ENCODE data around the gene ABCC2. TPM values are rescaled to one million over a fixed set of nuclear protein-coding genes. Genes with fewer than 3 reads are reported as not detected.

The ABCC2 gene
- total and polyA plus RNA-seq, 2 of the 4 experiments (the other 2 are of a cell fraction): 0.21 to 0.36 TPM

GRCh38 chr10:99779335-99779734 lies 3.1 kb upstream of the ABCC2 start:
- BruUV-seq (replicated peaks): TSS peak; percentile 58
- POLR2A ChIA-PET (ENCODE audit: unreplicated experiment): interaction anchor here (0.6 kb wide), 1 partner anchor 10 kb away, joined by 9 read pairs; no protein-coding TSS in a partner anchor
- H2AK5ac ChIP-seq (ENCODE audit: low read depth, low read length): peak overlapping the region; percentile 75

More at GRCh38 chr10:99779335-99779734, 3.1 kb upstream of the ABCC2 start:
- peak overlapping the region; percentile 99 for H3K4ac ChIP-seq (ENCODE audit: low read depth, low read length)
- DNase-seq (peak; percentile 83), ATAC-seq (ENCODE audit: low read depth) (peak; percentile 78)
- CTCF ChIA-PET: no interaction called here
- peak overlapping the region; percentile 46 for H2AK9ac ChIP-seq (replicated peaks; ENCODE audit: low read depth, low read length, poor library complexity)
- intact Hi-C loops (cut with micrococcal nuclease) (no loop called here), dilution Hi-C loops (cut with HindIII; ENCODE audit: low sequenced_read_pairs, unreplicated experiment) (no loop called here), in situ Hi-C loops (cut with MboI; ENCODE audit: low sequenced_read_pairs) (no loop called here)
- H3K56ac ChIP-seq (ENCODE audit: extremely low read depth, insufficient read depth, low read length): peak overlapping the region; percentile 97
- peak overlapping the region; percentile 97 for H3K9ac ChIP-seq (ENCODE audit: low read depth, low read length)
- H4K20me1 ChIP-seq (ENCODE audit: insufficient read depth, low read length): no peaks in the 10 kb centered on the region
- WGBS, 2 experiments (ENCODE audit: extremely low coverage in 2 of 2, insufficient read length in 1 of 2): 0% methylated on average over 1 of the region's 4 CpGs; no CpG with 5 or more reads in 1 of the 2 experiments
- H4K91ac ChIP-seq (ENCODE audit: insufficient read depth, low read depth, low read length): peak overlapping the region; percentile 99
- peak overlapping the region; percentile 99 for H2BK5ac ChIP-seq (ENCODE audit: low read depth, low read length, poor library complexity, severe bottlenecking)
- H3K9me1 ChIP-seq (ENCODE audit: insufficient read depth, low read length): peaks cover under 1% of the 10 kb centered on the region; the same call in 1 of the 2 replicates
- peak overlapping the region; percentile 99 for H2BK120ac ChIP-seq (ENCODE audit: low read depth, low read length)
- H2BK20ac ChIP-seq (ENCODE audit: low read depth, low read length): peak overlapping the region; percentile 98
- peak overlapping the region; percentile 96 for H3K14ac ChIP-seq (replicated peaks; ENCODE audit: low read depth, low read length)
- H3K4me1 ChIP-seq (ENCODE audit: control insufficient read depth, insufficient read depth, low read length): peaks cover 15% of the 10 kb centered on the region
- peak overlapping the region; percentile 100 for H4K5ac ChIP-seq (ENCODE audit: low read depth, low read length)
- H3K4me2 ChIP-seq (ENCODE audit: low read depth, low read length): peak overlapping the region; percentile 96
- no peak for TF ChIP-seq CTCF (conservative IDR thresholded peaks at IDR 0.05; ENCODE audit: low read depth, low read length)
- no peak for TF ChIP-seq SMC3 (IDR thresholded peaks at IDR 0.05; ENCODE audit: low read depth, low read length)
- TF ChIP-seq POLR2A (IDR thresholded peaks at IDR 0.05; ENCODE audit: low read depth, low read length): 0 out of 2 replicates have a peak, but pooled peaks have one; percentile 19
- no peak for TF ChIP-seq BHLHE40 (IDR thresholded peaks at IDR 0.05; ENCODE audit: low read depth, low read length)
- no peaks in the 10 kb centered on the region for H3K27me3 ChIP-seq (ENCODE audit: control insufficient read depth, insufficient read depth, low read length)
- peak overlapping the region; percentile 59 for H2AFZ ChIP-seq (replicated peaks; ENCODE audit: low read length, poor library complexity)
- peak overlapping the region; percentile 100 for H3K27ac ChIP-seq (ENCODE audit: insufficient read depth, low read length)
- H4K8ac ChIP-seq (ENCODE audit: low read depth in 2 of 2, low read length in 2 of 2): peak overlapping the region; percentile 94 to 99
- peak overlapping the region; percentile 31; the same call in 1 of the 2 replicates for H3K4me3 ChIP-seq (ENCODE audit: insufficient read depth, low read depth, low read length)
- peak overlapping the region; percentile 100 for H3K18ac ChIP-seq (ENCODE audit: low read depth, low read length)
- H3K36me3 ChIP-seq (ENCODE audit: control insufficient read depth, insufficient read depth, low read length): no peaks in the 10 kb centered on the region
- no peaks in the 10 kb centered on the region; a peak in 1 of 4 replicates for H3K79me1 ChIP-seq (ENCODE audit: low read depth in 1 of 2, low read length in 2 of 2)
- H3K9me3 ChIP-seq (ENCODE audit: control insufficient read depth, insufficient read depth, low read length): no peaks in the 10 kb centered on the region
- H2BK15ac ChIP-seq (ENCODE audit: low read depth, low read length): peak overlapping the region; percentile 93; the same call in 2 of the 3 replicates
- peak overlapping the region; percentile 94 for H3K23ac ChIP-seq (ENCODE audit: low read depth, low read length)

Measured in IMR-90 (cell line).